Measurements from ENCODE around the gene HRH1.

The HRH1 gene

DNA sequence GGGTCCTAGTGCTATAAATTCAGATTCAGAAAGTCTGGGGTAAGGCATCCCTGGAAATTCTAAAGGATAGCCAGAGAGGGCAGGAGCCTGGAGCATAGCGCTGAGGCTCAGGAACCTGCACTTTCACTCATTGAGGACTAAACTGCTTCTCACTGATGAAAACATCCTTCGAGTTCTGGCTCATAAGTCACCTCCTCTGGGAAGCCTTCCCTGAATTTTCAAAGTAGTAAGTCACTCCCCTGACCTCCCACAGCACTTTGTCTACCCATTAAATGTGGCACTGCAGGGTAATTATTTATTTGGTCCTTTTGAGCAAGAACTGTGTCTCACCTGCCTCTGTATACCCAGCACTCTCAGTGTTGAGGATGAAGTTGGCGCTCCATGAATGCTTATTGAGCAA lies 30.9 kb downstream of the HRH1 start:
- TF ChIP-seq, protein P1, sequence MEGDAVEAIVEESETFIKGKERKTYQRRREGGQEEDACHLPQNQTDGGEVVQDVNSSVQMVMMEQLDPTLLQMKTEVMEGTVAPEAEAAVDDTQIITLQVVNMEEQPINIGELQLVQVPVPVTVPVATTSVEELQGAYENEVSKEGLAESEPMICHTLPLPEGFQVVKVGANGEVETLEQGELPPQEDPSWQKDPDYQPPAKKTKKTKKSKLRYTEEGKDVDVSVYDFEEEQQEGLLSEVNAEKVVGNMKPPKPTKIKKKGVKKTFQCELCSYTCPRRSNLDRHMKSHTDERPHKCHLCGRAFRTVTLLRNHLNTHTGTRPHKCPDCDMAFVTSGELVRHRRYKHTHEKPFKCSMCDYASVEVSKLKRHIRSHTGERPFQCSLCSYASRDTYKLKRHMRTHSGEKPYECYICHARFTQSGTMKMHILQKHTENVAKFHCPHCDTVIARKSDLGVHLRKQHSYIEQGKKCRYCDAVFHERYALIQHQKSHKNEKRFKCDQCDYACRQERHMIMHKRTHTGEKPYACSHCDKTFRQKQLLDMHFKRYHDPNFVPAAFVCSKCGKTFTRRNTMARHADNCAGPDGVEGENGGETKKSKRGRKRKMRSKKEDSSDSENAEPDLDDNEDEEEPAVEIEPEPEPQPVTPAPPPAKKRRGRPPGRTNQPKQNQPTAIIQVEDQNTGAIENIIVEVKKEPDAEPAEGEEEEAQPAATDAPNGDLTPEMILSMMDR (IDR thresholded peaks at IDR 0.05; ENCODE audit: control insufficient read depth, insufficient read depth, low read depth, low read length, missing control alignments): no peak
- H3K4me3 ChIP-seq (ENCODE audit: control insufficient read depth, low read depth, low read length): no peak overlapping the region
- no peak for DNase-seq (ENCODE audit: low read depth)

DNA sequence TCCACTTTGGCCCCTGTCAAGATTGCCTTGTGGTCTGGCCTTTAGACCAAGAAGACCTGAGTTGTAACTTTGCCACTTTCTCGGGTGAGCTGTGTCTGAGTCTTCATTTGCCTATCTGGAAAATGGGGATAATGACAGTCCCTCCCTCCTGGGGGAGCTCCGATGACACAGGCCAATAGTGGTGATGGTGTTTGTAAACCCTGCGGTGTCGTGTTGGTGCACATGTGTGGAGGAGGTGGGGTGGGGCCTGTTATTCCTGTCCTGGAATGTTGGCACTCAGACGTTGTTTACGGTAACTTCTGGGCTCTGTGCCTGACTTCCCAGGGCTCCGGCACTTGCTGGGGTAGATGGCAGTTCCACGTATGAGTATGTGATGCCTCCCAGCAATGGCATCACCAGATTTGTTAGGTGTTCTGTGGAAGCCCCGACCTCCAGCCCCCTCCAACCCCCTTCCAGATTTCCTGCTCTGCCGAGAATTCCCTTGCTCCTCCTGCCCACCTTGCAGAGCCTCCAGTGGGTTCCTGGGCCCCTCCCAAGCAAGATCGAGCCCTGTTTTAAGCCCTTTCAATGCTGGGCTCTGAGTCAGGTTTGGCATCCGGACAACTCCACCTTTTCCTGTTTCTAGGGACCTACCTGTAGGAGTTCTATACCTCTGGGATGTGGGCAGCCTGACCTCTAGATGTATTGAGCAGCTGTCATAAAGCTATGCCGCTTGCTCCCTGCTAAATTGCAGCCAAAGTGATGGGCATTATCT lies 31.4 kb downstream of the HRH1 start:
- H3K4me3 ChIP-seq (ENCODE audit: control insufficient read depth, low read depth, low read length): no peak overlapping the region
- TF ChIP-seq, protein P1 (IDR thresholded peaks at IDR 0.05; ENCODE audit: control insufficient read depth, insufficient read depth, low read depth, low read length, missing control alignments): peak; percentile 12
- DNase-seq (ENCODE audit: low read depth): peak; percentile 96

DNA sequence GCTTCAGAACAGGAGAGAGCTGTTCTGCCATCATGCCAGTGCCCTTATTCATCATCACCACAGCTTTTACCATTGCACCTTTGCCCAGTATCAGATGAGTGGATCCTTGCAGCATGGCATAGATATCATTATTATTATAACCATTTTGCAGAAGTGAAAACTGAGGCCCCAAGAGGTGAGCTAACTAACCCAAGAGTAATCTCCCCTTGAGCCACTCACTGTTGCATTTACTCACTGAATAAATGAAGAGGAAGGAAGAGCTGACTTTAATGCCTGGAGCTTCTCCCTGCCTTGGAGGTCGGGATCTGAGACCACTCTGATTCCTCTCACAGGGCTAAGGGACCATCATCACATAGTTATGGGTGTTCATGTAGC lies 32.0 kb downstream of the HRH1 start:
- TF ChIP-seq, protein P1 (IDR thresholded peaks at IDR 0.05; ENCODE audit: control insufficient read depth, insufficient read depth, low read depth, low read length, missing control alignments): no peak
- no peak overlapping the region for H3K4me3 ChIP-seq (ENCODE audit: control insufficient read depth, low read depth, low read length)
- no peak for DNase-seq (ENCODE audit: low read depth)

DNA sequence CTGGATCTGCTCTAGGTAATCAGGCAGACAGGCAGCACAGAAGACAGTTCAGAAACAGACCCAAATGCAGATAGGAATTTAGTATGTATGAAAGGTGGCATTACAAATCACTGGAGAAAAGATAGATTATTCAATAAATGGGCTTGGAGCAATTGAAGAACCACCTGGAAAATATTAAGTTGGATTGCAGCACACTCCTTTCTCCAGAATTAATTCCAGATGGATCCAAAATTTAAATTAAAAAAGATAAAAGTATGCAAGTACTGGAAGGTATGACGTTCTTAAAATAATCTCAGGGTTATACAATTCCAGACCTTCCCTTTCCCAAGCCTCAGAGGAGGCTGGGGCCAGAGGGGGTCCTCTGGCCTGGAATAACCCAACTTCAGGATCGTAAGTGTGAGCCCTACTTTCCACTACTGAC lies 32.5 kb downstream of the HRH1 start:
- peak; percentile 81 for DNase-seq (ENCODE audit: low read depth)
- TF ChIP-seq, protein P1 (IDR thresholded peaks at IDR 0.05; ENCODE audit: control insufficient read depth, insufficient read depth, low read depth, low read length, missing control alignments): no peak
- H3K4me3 ChIP-seq (ENCODE audit: control insufficient read depth, low read depth, low read length): no peak overlapping the region

DNA sequence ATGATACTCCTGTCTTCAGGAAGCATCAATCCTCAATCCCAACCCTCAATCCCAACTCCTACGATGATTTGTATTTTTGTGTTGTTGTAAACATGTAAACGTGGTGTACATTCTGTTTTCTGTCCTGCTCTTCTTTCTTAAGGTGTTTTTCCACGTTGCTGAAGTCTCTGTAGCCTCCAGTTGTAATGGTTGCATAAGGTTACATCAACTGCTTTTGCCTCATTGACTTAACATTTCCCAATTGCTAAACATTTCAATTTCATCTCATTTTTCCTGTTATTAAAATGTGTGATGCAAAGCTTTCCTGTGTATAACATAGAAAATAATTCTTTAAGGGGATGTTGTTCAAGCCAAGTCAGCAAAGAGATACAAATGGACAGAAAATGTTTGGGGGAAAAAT lies 33.4 kb downstream of the HRH1 start:
- DNase-seq (ENCODE audit: low read depth): peak; percentile 59
- TF ChIP-seq, protein P1 (IDR thresholded peaks at IDR 0.05; ENCODE audit: control insufficient read depth, insufficient read depth, low read depth, low read length, missing control alignments): no peak
- H3K4me3 ChIP-seq (ENCODE audit: control insufficient read depth, low read depth, low read length): no peak overlapping the region

DNA sequence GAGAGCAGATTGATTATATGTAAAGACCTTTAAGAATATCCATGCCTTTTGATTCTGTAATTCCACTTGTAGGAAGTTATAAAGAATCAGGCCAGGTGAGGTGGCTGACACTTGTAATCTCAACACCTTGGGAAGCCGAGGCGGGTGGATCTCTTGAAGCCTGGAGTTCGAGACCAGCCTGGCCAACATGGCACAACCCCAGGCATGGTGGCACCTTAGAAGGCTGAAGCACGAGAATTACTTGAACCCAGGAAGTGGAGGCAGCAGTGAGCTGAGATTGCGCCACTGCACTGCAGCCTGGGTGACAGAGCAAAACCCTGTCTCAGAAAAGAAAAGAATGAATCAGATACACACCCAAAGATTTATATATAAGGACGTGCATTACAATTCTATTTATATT lies 33.9 kb downstream of the HRH1 start:
- no peak for DNase-seq (ENCODE audit: low read depth)
- TF ChIP-seq, protein P1 (IDR thresholded peaks at IDR 0.05; ENCODE audit: control insufficient read depth, insufficient read depth, low read depth, low read length, missing control alignments): no peak
- no peak overlapping the region for H3K4me3 ChIP-seq (ENCODE audit: control insufficient read depth, low read depth, low read length)
